C4-2B (cell line): ENCODE data around the gene SPG11.
A peak's percentile ranks its signal among the peaks of the same experiment; 100 is the strongest.
"Not testable (repeated sequence)": the region's sequence is repeated elsewhere in the genome, so short reads cannot be mapped to it uniquely, and the experiment has no call there.

Experiments used
- H3K27ac ChIP-seq: fragments of 450-650 bp; 2 replicates; pipeline ENCODE4 v1.5.1; 2017
- ZFX ChIP-seq: fragments of 450-650 bp; IDR thresholded peaks from 2 replicates; pipeline ENCODE4 v1.6.1; 2017
- TF ChIP-seq, protein P1 (sequence below): fragments of 450-650 bp; conservative IDR thresholded peaks from 2 replicates; pipeline ENCODE4 v1.5.1; 2017; ENCODE audit warnings: mild to moderate bottlenecking

The SPG11 gene

DNA sequence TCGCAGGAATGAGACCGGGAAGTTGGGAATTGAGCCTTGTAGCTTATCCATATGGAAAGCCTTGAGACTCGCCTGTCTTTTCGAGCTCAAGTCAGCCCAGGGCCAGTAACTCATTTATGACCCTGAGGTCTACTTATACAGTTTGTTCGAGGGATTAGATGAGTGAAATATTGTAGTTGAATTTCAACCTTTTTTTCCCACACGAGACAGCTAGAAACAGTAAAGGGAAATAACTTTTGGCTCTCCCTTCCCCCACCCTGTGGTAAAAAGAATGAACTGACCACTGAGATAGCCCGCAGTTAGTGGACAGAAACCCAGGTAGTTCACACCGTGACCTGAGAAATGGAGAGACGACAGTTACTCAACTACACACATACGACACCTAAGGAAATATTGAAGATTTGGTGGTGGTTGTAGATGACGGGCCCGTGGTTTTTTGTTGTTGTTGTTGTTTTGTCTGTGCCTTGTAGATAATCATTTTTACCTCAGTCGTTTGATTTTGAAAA, 125.7 kb downstream of the SPG11 start:
- peak overlapping the region; percentile 98 for H3K27ac ChIP-seq
- TF ChIP-seq ZFX = 0 out of 2 replicates have a peak, but pooled peaks have one; percentile 34
- TF ChIP-seq, protein P1, sequence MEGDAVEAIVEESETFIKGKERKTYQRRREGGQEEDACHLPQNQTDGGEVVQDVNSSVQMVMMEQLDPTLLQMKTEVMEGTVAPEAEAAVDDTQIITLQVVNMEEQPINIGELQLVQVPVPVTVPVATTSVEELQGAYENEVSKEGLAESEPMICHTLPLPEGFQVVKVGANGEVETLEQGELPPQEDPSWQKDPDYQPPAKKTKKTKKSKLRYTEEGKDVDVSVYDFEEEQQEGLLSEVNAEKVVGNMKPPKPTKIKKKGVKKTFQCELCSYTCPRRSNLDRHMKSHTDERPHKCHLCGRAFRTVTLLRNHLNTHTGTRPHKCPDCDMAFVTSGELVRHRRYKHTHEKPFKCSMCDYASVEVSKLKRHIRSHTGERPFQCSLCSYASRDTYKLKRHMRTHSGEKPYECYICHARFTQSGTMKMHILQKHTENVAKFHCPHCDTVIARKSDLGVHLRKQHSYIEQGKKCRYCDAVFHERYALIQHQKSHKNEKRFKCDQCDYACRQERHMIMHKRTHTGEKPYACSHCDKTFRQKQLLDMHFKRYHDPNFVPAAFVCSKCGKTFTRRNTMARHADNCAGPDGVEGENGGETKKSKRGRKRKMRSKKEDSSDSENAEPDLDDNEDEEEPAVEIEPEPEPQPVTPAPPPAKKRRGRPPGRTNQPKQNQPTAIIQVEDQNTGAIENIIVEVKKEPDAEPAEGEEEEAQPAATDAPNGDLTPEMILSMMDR = peak; percentile 11; the same call in 1 of the 2 replicates

DNA sequence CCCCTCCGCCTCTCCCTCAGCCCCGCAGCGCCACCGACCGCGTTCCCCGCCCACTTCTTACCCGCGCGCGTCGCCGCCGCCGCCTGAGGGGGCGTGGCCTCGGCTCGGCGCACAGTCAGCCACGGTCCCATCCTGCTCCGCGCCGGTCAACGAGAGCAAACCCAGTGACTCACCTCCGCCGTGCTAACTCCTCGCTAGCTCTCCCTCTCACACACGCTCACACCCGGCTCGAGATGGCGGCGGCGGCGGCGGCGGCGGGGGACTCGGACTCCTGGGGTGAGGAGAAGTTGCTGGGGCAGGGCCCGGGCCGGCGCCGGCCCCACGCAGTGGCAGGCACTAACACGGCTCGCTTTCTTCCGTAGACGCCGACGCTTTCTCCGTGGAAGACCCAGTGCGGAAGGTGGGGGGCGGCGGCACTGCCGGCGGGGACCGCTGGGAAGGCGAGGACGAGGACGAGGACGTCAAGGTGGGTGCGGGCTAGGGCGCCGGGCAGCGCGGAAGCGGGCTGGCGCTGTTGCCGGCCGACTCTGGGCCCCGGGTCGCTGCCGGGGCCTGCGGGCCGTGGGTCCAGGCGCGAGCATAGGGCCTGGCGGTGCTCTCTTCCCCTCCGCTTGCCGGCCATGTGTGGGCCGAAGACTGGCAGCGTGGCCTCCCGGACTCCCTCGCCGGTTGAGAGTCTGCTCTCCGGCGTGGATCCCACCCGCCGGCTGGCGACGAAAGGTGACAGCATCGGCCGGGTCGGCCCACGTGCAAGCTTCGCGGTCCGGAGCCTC, 126.3 kb downstream of the SPG11 start, which contains the start of gene EIF3J:
EIF3J (plus strand) TSS at position 186 of the 773 bp plus-strand sequence; CDS start at position 234, 48 bp downstream.
- peak within 1 kb of the TSS; percentile 98 for H3K27ac ChIP-seq
- TF ChIP-seq, protein P1 = no peak
- TF ChIP-seq ZFX = peak; percentile 98

DNA sequence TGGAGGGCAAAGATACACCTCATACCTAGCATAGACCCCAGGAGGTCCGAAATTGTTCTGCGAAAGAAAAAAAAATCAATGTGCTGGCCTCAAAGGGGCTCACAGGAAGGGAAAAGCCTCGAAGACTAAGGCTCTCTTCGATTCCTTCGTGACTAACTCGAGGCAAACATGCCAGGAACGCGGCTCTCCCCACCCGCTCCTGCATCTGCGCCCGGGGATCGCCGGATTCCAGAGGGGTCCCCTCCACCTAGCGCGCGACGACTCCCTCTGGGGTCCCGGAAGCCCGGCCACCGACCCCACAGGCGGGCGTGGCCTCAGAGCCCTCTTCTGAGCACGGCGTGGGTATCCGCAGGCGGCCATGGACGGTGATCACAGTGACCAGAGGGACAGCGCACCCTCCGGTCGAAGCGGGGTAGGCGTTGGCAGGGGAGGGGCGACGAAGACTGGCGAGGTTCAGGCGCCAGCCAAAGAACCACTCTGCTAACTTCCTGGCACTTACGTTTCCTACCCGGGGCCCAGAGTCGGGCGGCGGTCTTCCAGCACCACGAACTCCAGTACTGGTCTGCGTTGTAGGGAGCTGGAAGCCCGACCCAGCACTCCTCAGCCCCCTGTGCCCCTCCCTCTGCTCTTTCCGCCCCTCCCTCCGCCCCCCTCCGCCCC, 127.0 kb downstream of the SPG11 start:
- peak overlapping the region; percentile 98 for H3K27ac ChIP-seq
- no peak for TF ChIP-seq ZFX
- TF ChIP-seq, protein P1 = peak; percentile 60

DNA sequence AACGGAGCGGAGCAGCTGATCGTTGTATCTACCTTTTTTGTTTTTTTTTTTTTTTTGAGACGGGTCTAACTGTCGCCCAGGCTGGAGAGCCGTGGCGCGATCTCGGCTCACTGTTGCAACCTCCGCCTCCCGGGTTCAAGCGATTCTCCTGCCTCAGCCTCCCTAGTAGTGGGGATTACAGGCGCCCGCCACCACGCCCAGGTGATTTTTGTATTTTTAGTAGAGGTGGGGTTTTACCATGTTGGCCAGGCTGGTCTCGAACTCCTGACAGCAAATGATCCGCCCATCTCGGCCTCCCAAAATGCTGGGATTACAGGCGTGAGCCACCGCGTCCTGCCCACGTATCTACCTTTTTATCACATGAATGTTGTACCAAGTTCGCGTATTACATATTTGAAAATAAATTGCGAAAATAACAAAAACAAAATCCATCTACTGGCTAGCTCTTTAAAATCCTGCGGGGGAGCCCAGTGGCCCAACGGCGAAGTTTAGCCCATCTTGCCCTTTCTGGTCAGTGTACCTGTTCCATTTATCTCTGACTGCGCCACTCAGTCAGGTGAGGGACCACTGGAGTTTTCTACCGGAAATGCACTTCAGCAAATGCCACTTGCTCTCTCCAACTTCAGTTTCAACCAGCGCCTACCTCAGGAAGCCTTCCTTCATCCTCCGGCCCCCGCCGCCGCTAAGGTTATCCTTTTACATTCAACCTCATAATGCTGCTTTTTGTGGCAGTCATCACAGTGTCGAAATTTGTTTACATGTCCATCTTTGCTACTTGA, 127.8 kb downstream of the SPG11 start:
- H3K27ac ChIP-seq = peak overlapping the region; percentile 98
- TF ChIP-seq, protein P1 = no peak
- no peak for TF ChIP-seq ZFX

DNA sequence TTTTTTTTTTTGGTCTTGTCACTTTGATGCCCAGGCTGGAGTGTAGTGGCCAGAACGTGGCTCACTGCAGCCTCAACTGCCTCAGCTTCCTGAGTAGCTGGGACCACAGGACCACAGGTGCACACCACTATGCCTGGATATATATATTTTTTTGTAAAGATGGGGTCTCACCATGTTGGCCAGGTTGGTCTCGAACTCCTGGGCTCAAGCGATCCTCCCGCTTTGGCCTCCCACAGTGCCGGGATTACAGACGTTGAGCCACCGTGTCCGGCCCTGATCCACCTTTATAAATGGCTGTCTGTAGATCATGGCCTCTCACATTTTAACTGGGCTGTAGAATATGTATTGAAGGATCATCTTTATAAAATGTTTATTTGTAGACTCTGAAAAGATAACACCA, 128.4 kb downstream of the SPG11 start:
- peak overlapping the region; percentile 98; the same call in 1 of the 2 replicates for H3K27ac ChIP-seq
- TF ChIP-seq, protein P1 = no peak
- TF ChIP-seq ZFX = no peak

DNA sequence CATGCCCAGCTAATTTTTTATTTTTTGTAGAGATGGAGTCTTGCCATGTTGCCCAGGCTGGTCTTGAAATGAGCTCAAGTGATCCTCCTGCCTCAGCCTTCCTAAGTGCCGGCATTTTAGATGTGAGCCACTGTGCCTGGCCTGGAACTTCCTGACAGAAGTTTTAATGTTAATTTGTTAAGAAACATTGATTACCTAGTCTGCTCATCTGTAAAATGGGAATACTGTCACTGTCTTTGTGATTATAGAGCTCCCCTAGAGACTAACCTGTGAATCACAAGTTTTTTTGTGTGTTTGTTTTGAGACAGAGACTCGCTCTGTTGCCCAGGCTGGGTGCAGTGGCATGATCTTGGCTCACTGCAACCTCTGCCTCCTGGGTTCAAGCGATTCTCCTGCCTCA, 130.8 kb downstream of the SPG11 start:
- H3K27ac ChIP-seq = no peak overlapping the region
- TF ChIP-seq, protein P1 = peak; percentile 61
- no peak for TF ChIP-seq ZFX

DNA sequence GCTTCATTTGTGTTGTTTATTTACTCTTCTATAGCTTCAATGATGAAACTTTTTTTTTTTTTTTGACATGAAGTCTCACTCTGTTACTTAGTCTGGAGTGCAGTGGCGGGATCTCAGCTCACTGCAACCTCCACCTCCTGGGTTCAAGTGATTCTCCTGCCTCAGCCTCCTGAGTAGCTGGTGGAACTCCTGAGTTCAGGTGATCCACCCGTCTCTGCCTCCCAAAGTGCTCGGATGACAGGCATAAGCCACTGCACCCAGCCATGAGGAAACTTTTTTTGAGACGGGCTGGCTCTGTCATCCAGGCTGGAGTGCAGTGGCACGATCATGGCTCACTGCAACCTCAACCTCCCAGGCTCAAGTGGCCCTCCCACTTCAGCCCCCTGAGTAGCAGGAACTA, 131.2 kb downstream of the SPG11 start:
- H3K27ac ChIP-seq = not testable (repeated sequence)
